H7 (cell line): Measurements from ENCODE around the gene NCAM1. TPM values are rescaled to one million over a fixed set of nuclear protein-coding genes. Genes with fewer than 3 reads are reported as not detected.
A peak's percentile ranks its signal among the peaks of the same experiment; 100 is the strongest.

Source experiments
- DNase-seq: peaks from one replicate; pipeline ENCODE4 v3.0.0; 2012
- H3K27me3 ChIP-seq: 2 replicates; pipeline ENCODE4 v1.6.0; 2011; ENCODE audit warnings: mild to moderate bottlenecking, low read length; ENCODE audit not compliant: control insufficient read depth, insufficient read depth
- H3K36me3 ChIP-seq: replicated peaks from 2 replicates; pipeline ENCODE4 v1.5.1; 2011; ENCODE audit warnings: low read length; ENCODE audit not compliant: control insufficient read depth, insufficient read depth
- H3K4me3 ChIP-seq: 2 replicates; pipeline ENCODE4 v1.5.1; 2011; ENCODE audit warnings: low read depth, mild to moderate bottlenecking, control low read depth, low read length, moderate library complexity; ENCODE audit not compliant: insufficient read depth
- total RNA-seq: library from RNA; depleted of rRNA; stranded (reverse); fragments of >200 nt; shearing (Covaris generic); gene quantifications from 2 replicates; pipeline ENCODE4 v1.2.3, GENCODE V29; 2014

NCAM1 gene
- total RNA-seq, 1 experiment from 2014 or later = 7.1 TPM

DNA sequence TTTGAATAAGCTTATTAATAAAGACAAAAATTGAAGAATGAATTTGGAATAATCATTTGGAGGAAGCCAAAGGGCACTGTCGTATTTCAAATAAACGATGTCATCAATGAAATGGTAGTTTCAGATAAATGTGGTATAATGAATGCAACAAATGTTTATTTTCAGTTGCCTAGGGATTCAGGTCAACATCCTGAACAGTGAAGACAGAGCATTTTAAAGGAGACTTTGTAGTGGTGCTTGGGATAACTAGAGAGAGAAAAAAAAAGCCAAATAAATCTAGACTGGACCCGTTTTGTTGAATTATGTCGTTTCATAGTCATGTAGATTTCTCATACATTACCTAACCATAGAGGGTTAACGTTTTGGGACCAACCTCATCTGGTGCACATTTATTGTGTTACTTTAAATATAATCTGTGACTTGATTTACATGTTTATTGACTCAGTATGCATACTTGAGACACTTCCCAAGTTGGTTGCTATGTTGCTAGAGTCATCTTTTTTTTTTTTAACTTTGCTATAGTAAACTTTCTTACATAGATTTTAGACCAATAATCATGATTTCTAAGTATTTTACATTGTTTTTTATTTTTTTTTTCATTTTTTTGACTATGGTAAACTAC is 111.1 kb downstream of the NCAM1 start:
- Histone ChIP-seq H3K36me3 (no peaks in the 10 kb centered on the region), H3K4me3 (no peak overlapping the region), H3K27me3 (no peaks in the 10 kb centered on the region)
- DNase-seq = no peak

GRCh38 chr11:113073290-113073953 is 112.2 kb downstream of the NCAM1 start:
- no peaks in the 10 kb centered on the region for H3K27me3 ChIP-seq
- no peak for DNase-seq
- no peak overlapping the region for H3K4me3 ChIP-seq
- no peaks in the 10 kb centered on the region for H3K36me3 ChIP-seq

GRCh38 chr11:113075586-113076095 is 114.4 kb downstream of the NCAM1 start:
- Histone ChIP-seq H3K36me3 (no peaks in the 10 kb centered on the region), H3K27me3 (no peaks in the 10 kb centered on the region)
- DNase-seq = no peak

GRCh38 chr11:113077379-113077778 is 116.2 kb downstream of the NCAM1 start:
- Histone ChIP-seq H3K4me3 (no peak overlapping the region), H3K27me3 (no peaks in the 10 kb centered on the region), H3K36me3 (no peaks in the 10 kb centered on the region)
- DNase-seq = no peak

More at GRCh38 chr11:113075586-113076095, 114.4 kb downstream of the NCAM1 start:
- H3K4me3 ChIP-seq = no peak overlapping the region

- no peak for DNase-seq
- H3K36me3 ChIP-seq = no peaks in the 10 kb centered on the region
- H3K27me3 ChIP-seq = peaks cover 11% of the 10 kb centered on the region
- no peak overlapping the region for H3K4me3 ChIP-seq
Measured at GRCh38 chr11:113082341-113082955, 121.2 kb downstream of the NCAM1 start.

- no peak overlapping the region for H3K4me3 ChIP-seq
- no peaks in the 10 kb centered on the region for H3K36me3 ChIP-seq
- peaks cover 12% of the 10 kb centered on the region for H3K27me3 ChIP-seq
- DNase-seq = no peak
Measured at GRCh38 chr11:113083571-113083970, 122.4 kb downstream of the NCAM1 start.

DNA sequence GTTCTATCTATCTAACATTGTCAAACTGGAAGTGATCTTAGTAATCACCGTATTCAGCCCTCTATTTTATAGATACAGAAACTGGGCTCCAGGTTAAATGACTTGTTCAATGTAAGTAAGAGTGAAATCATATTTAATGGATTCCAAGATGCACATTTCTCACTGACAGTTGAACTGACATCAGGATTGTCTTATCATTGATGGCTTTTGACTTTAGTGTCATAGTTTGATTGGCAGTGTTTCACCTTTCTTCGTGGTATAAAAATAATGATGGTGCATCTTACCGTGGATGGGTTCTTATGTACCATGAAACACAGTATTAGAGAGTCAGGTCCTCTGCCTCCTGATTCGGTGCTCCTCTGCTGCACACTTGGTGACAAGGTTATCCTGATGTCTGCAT is 123.1 kb downstream of the NCAM1 start:
- DNase-seq = no peak
- no peak overlapping the region for H3K4me3 ChIP-seq
- H3K36me3 ChIP-seq = no peaks in the 10 kb centered on the region
- peaks cover 12% of the 10 kb centered on the region for H3K27me3 ChIP-seq

- no peak for DNase-seq
- H3K27me3 ChIP-seq = peaks cover 14% of the 10 kb centered on the region
- no peaks in the 10 kb centered on the region for H3K36me3 ChIP-seq
- H3K4me3 ChIP-seq = no peak overlapping the region
Measured at GRCh38 chr11:113085446-113085845, 124.2 kb downstream of the NCAM1 start.

GRCh38 chr11:113087706-113088105 is 126.5 kb downstream of the NCAM1 start:
- Histone ChIP-seq H3K4me3 (no peak overlapping the region), H3K27me3 (peaks cover 14% of the 10 kb centered on the region), H3K36me3 (no peaks in the 10 kb centered on the region)
- DNase-seq = no peak

DNA sequence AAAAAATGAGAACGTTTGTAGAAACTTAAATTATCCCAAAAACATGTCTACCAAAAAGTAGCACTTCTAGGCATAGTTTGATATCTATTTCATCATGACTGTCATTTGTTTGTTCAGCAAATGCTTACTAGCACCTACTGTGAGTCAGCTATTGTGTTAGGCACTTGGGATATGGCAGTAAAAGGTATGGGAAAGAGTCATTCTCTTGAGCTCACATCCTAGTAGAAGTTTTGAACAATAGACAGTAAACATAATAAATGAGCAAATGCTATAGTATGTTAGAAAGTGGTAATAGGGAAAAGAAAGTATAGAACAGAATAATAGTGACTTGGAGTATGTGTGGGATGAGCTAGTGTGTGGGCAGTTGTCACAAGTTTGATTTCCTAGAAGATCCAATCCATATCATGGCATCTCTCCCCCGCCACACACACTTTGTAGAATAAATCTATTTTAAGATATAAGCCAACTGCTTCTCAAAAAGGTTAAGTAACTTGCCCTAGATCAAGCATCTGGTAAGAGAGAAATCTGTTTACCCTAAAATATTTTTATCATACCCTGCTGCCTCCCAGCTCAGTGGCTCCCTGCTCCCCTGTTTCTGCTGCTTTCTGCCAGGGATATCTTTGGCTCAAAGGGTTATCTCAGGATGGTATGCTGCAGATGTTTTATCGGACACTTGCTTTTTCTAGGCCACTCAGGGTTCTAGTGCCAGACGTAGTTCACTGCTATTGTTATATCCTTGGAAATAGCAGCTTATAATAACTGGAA is 129.7 kb downstream of the NCAM1 start:
- Histone ChIP-seq H3K27me3 (peaks cover 7% of the 10 kb centered on the region), H3K4me3 (no peak overlapping the region), H3K36me3 (no peaks in the 10 kb centered on the region)
- DNase-seq = no peak

GRCh38 chr11:113091481-113091780 is 130.2 kb downstream of the NCAM1 start:
- no peak overlapping the region for H3K4me3 ChIP-seq
- H3K36me3 ChIP-seq = no peaks in the 10 kb centered on the region
- H3K27me3 ChIP-seq = peaks cover 3% of the 10 kb centered on the region; the same call in 1 of the 2 replicates
- DNase-seq = no peak

- H3K36me3 ChIP-seq = no peaks in the 10 kb centered on the region
- no peak for DNase-seq
- H3K27me3 ChIP-seq = no peaks in the 10 kb centered on the region
- H3K4me3 ChIP-seq = no peak overlapping the region
Measured at GRCh38 chr11:113096648-113097047, 135.4 kb downstream of the NCAM1 start.

GRCh38 chr11:113103932-113104690 is 142.9 kb downstream of the NCAM1 start:
- peak; percentile 18 for DNase-seq
- H3K27me3 ChIP-seq = no peaks in the 10 kb centered on the region
- H3K36me3 ChIP-seq = no peaks in the 10 kb centered on the region
- no peak overlapping the region for H3K4me3 ChIP-seq

GRCh38 chr11:113104691-113105251 is 143.6 kb downstream of the NCAM1 start:
- no peak for DNase-seq
- Histone ChIP-seq H3K4me3 (no peak overlapping the region), H3K27me3 (no peaks in the 10 kb centered on the region), H3K36me3 (no peaks in the 10 kb centered on the region)
